Left ventricle myocardium inferior (tissue), 1 donor: Measurements from ENCODE around the gene ARRDC5. TPM values are rescaled to one million over a fixed set of nuclear protein-coding genes. Genes with fewer than 3 reads are reported as not detected.

Experiments
- DNase-seq: peaks from one replicate; pipeline ENCODE4 v3.0.0-alpha.2; 2020
- H3K27ac ChIP-seq: fragments of 200-600 bp; replicated peaks from 2 replicates; pipeline ENCODE4 v1.8.0; 2021
- H3K27me3 ChIP-seq: fragments of 200-600 bp; 2 replicates; pipeline ENCODE4 v1.8.0; 2021; ENCODE audit warnings: low read depth
- H3K36me3 ChIP-seq: fragments of 200-600 bp; 2 replicates; pipeline ENCODE4 v1.8.0; 2021
- H3K4me1 ChIP-seq: fragments of 200-600 bp; 2 replicates; pipeline ENCODE4 v1.8.0; 2021
- H3K4me3 ChIP-seq: fragments of 200-600 bp; 2 replicates; pipeline ENCODE4 v1.8.0; 2021; ENCODE audit warnings: mild to moderate bottlenecking, moderate library complexity
- H3K9me3 ChIP-seq: fragments of 200-600 bp; replicated peaks from 2 replicates; pipeline ENCODE4 v1.8.0; 2021
- intact Hi-C: fragments of 100-400 bp; cut with micrococcal nuclease; formaldehyde crosslinking; loops from one replicate; pipeline ENCODE4 v1.11.0; 2022
- total RNA-seq: library from RNA; stranded (reverse); fragmentation: NEBNext Ultra II Directional; extraction: Animal tissue kit (Norgen Biotek cat#: 25700); gene quantifications from one replicate; pipeline ENCODE4 v1.2.1, GENCODE V29; 2021
- TF ChIP-seq, protein P1 (sequence below): fragments of 200-600 bp; IDR thresholded peaks from 2 replicates; pipeline ENCODE4 v1.8.0; 2021; ENCODE audit warnings: antibody characterized with exemption, mild to moderate bottlenecking, borderline replicate concordance
- donor health status: DM: no; HTN: yes; CAD: no; lungs with severe emphysema.

Gene ARRDC5
- total RNA-seq, 1 donor from 2014 or later = not detected

GRCh38 chr19:4935444-4935843, 32.7 kb upstream of the ARRDC5 start:
- H3K4me1 ChIP-seq = no peaks in the 10 kb centered on the region
- DNase-seq = no peak
- no peaks in the 10 kb centered on the region for H3K27me3 ChIP-seq
- intact Hi-C loops = no loop called here
- no peaks in the 10 kb centered on the region for H3K9me3 ChIP-seq
- no peaks in the 10 kb centered on the region for H3K36me3 ChIP-seq
- TF ChIP-seq, protein P1, sequence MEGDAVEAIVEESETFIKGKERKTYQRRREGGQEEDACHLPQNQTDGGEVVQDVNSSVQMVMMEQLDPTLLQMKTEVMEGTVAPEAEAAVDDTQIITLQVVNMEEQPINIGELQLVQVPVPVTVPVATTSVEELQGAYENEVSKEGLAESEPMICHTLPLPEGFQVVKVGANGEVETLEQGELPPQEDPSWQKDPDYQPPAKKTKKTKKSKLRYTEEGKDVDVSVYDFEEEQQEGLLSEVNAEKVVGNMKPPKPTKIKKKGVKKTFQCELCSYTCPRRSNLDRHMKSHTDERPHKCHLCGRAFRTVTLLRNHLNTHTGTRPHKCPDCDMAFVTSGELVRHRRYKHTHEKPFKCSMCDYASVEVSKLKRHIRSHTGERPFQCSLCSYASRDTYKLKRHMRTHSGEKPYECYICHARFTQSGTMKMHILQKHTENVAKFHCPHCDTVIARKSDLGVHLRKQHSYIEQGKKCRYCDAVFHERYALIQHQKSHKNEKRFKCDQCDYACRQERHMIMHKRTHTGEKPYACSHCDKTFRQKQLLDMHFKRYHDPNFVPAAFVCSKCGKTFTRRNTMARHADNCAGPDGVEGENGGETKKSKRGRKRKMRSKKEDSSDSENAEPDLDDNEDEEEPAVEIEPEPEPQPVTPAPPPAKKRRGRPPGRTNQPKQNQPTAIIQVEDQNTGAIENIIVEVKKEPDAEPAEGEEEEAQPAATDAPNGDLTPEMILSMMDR = no peak
- no peak overlapping the region for H3K27ac ChIP-seq
- H3K4me3 ChIP-seq = no peak overlapping the region

DNA sequence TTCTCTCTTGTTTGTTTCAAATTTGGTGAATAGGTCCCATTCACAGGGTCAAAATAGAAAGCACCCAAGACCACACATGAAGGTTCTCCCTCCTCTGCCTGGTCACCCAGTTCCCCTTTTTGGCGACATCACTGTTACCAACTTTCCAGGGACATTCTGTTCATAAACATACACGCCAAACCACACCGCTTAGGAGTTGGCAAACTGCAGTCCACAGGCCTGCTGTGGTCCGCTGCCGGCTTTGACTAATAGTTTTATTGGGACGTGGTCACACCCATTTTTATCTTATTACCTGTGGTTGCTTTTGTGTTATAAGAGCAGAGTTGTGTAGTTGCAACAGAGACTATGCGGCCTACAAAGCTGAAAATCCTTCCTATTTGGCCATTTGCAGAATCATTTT, 30.8 kb upstream of the ARRDC5 start:
- Histone ChIP-seq H3K27ac (no peak overlapping the region), H3K27me3 (no peaks in the 10 kb centered on the region), H3K4me3 (no peak overlapping the region), H3K9me3 (no peaks in the 10 kb centered on the region), H3K36me3 (no peaks in the 10 kb centered on the region), H3K4me1 (no peaks in the 10 kb centered on the region)
- intact Hi-C loops = no loop called here
- TF ChIP-seq, protein P1 = no peak
- no peak for DNase-seq

DNA sequence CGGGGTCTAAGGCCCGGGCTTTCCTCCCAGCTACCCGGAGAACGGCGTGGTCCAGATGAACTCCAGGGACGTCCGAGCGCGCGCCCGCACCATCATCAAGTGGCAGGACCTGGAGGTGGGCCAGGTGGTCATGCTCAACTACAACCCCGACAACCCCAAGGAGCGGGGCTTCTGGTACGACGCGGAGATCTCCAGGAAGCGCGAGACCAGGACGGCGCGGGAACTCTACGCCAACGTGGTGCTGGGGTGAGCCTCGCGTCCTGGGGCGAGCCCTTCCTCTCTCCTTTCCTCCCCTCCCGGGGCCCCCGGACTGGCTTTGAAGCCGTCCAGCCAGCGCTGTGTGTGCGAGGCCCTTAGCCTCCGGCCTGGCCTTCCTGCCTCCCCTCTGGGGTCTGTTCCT, 30.0 kb upstream of the ARRDC5 start:
- Histone ChIP-seq H3K36me3 (no peaks in the 10 kb centered on the region), H3K4me3 (no peak overlapping the region), H3K4me1 (no peaks in the 10 kb centered on the region), H3K9me3 (no peaks in the 10 kb centered on the region), H3K27ac (no peak overlapping the region), H3K27me3 (no peaks in the 10 kb centered on the region)
- no peak for DNase-seq
- intact Hi-C loops = no loop called here
- TF ChIP-seq, protein P1 = no peak

DNA sequence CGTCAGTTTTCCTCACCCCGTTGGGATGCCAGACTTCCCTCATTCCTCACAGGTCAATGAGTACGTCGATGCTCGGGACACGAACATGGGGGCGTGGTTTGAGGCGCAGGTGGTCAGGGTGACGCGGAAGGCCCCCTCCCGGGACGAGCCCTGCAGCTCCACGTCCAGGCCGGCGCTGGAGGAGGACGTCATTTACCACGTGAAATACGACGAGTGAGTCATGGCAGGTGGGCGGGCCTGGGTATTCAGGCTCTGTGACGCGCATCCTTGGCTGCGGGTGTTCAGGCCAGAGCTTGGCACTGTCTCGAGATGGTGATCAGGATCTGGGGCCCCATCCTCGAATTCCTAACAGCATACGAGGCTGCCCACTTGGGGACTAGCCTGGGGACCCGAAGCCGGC, 28.0 kb upstream of the ARRDC5 start:
- intact Hi-C loops = no loop called here

DNA sequence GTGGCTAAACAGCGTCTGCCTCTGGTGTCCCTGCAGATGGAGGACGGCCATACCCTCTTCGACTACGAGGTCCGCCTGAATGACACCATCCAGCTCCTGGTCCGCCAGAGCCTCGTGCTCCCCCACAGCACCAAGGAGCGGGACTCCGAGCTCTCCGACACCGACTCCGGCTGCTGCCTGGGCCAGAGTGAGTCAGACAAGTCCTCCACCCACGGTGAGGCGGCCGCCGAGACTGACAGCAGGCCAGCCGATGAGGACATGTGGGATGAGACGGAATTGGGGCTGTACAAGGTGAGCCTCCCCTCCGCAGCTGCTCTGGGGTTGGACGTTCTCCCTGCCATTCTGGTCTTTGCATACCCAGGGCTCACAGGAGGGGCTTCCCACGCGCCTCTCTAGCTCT, 26.5 kb upstream of the ARRDC5 start:
- H3K9me3 ChIP-seq = no peaks in the 10 kb centered on the region
- no peak overlapping the region for H3K4me3 ChIP-seq
- intact Hi-C loops = no loop called here
- H3K27ac ChIP-seq = no peak overlapping the region
- TF ChIP-seq, protein P1 = no peak
- H3K36me3 ChIP-seq = no peaks in the 10 kb centered on the region
- no peaks in the 10 kb centered on the region for H3K27me3 ChIP-seq
- no peak for DNase-seq
- no peaks in the 10 kb centered on the region for H3K4me1 ChIP-seq

More for the DNA sequence above, 28.0 kb upstream of the ARRDC5 start:
- no peaks in the 10 kb centered on the region for H3K27me3 ChIP-seq
- H3K9me3 ChIP-seq = no peaks in the 10 kb centered on the region
- H3K4me1 ChIP-seq = no peaks in the 10 kb centered on the region
- TF ChIP-seq, protein P1 = no peak
- DNase-seq = no peak
- H3K27ac ChIP-seq = no peak overlapping the region
- H3K4me3 ChIP-seq = no peak overlapping the region
- no peaks in the 10 kb centered on the region for H3K36me3 ChIP-seq

- DNase-seq = no peak
- no peaks in the 10 kb centered on the region for H3K9me3 ChIP-seq
- no peaks in the 10 kb centered on the region for H3K4me1 ChIP-seq
- no peaks in the 10 kb centered on the region for H3K36me3 ChIP-seq
- no peak overlapping the region for H3K27ac ChIP-seq
- no peak overlapping the region for H3K4me3 ChIP-seq
- TF ChIP-seq, protein P1 = no peak
- intact Hi-C loops = no loop called here
- H3K27me3 ChIP-seq = no peaks in the 10 kb centered on the region
Measured at GRCh38 chr19:4923276-4923747, 20.6 kb upstream of the ARRDC5 start.
